Gastrocnemius medialis (tissue), 4 donors: ENCODE data around the gene UBE2S. TPM values are rescaled to one million over a fixed set of nuclear protein-coding genes. Genes with fewer than 3 reads are reported as not detected.

Experiments
- ATAC-seq, 2 donors: fragments of 150-250 bp; one replicate each; pipeline ENCODE4 v1.9.1; 2016
- DNase-seq, 2 donors: peaks; one replicate each; pipeline ENCODE4 v3.0.0-alpha.2; 2019
- H3K27ac ChIP-seq, 4 donors: fragments of 200-600 bp; sonication (generic); 1 replicate in 1 of 4; 2 replicates in 3 of 4; pipeline ENCODE4 v1.5.1; 2016 to 2018; ENCODE audit warnings: mild to moderate bottlenecking in 2 of 4, moderate library complexity in 1 of 4
- H3K27me3 ChIP-seq, 3 donors: fragments of 200-600 bp; sonication (generic) in 2 of 3; 1 replicate in 1 of 3; 2 replicates in 2 of 3; pipeline versions ENCODE4 v1.5.1 to v1.6.0; 2016 to 2019; ENCODE audit warnings: mild to moderate bottlenecking in 1 of 3, moderate library complexity in 1 of 3
- H3K36me3 ChIP-seq, 2 donors: fragments of 200-600 bp; sonication (generic) in 1 of 2; one replicate each; pipeline ENCODE4 v1.5.1; 2017 to 2018
- H3K4me1 ChIP-seq, 2 donors: fragments of 200-600 bp; sonication (generic) in 1 of 2; one replicate each; pipeline ENCODE4 v1.5.1; 2016 to 2017; ENCODE audit warnings: mild to moderate bottlenecking in 2 of 2
- H3K4me3 ChIP-seq, 4 donors: fragments of 200-600 bp; sonication (generic) in 3 of 4; 1 replicate in 1 of 4; 2 replicates in 3 of 4; pipeline ENCODE4 v1.5.1; 2016 to 2019; ENCODE audit warnings: mild to moderate bottlenecking in 2 of 4
- H3K9me3 ChIP-seq, 3 donors: fragments of 200-600 bp; sonication (generic) in 2 of 3; 1 replicate in 1 of 3; 2 replicates in 2 of 3; pipeline ENCODE4 v1.5.1; 2016 to 2019
- POLR2A ChIP-seq, 2 donors: fragments of 450-650 bp; IDR thresholded peaks; one replicate each; pipeline ENCODE4 v1.6.1; 2017; ENCODE audit warnings: antibody characterized with exemption in 2 of 2, mild to moderate bottlenecking in 2 of 2, moderate library complexity in 2 of 2
- in situ Hi-C, 4 donors: fragments of 200-750 bp; cut with MboI; loops; one replicate each; pipeline versions ENCODE4 v1.15.0 to v1.8.0; 2017; ENCODE audit warnings: low sequenced_read_pairs in 4 of 4
- intact Hi-C: fragments of 100-400 bp; cut with DNase I; formaldehyde crosslinking; loops from one replicate; pipeline ENCODE4 v1.15.1; 2023; ENCODE audit warnings: low total_unique reads
- total RNA-seq, 4 donors: library from RNA; depleted of rRNA; stranded (reverse); fragments of >200 nt; gene quantifications; one replicate each; pipeline versions ENCODE4 v1.1.0 to v1.2.3, GENCODE V29; 2016
- TF ChIP-seq, protein P1 (sequence below), 5 experiments: fragments of 450-650 bp in 3 of 5; fragments of 200-600 bp in 2 of 5; sonication (generic) in 2 of 5; IDR thresholded peaks in 4 of 5; conservative IDR thresholded peaks in 1 of 5; 1 replicate in 4 of 5; 2 replicates in 1 of 5; pipeline ENCODE4 v1.5.1; 2016 to 2019; ENCODE audit warnings: antibody characterized with exemption in 5 of 5, mild to moderate bottlenecking in 3 of 5, moderate library complexity in 3 of 5

Gene UBE2S
- total RNA-seq, 4 donors from 2014 or later, result 7.7 to 14.6 (median 13.4) TPM

DNA sequence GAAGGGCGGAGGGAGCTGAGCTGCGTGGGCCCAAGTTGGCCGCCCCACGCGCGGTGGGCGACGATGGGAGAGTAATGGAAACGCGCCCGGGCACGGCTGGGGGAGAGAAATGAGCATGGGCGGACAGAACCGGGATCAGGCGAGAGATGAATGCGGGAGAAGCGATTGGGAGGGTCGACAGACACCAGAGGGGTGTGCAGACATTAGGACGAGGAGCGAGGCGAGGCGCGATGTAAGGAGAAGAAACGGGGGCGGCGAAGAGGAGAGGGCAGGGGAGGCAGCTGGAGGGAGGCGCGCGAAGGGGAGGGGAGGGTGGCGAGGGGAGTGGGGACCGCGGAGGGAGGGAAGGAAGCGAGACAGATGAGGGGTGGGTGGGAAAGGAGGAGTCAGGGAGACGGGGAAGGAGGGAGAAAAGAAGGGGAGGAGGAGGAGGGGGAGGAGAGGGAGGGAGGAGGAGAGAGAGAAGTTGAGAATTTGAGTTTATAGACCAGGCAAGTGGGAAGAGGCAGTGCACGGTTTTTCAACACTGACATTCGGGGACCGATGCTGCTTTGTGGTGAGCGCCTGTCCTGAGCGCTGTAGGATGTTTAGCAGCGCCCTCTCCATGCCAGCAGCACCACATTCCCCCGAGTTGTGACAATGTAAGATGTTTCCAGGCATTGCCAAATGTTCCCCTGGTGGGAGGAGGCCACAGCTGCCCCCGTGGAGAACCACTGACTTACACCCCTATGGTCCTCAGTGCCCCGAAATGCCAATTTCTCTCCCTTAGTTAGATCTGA is 35.6 kb upstream of the UBE2S start, which contains the start of gene SHISA7:
Gene SHISA7, minus strand, starts transcription at position 256 of the 779 bp plus-strand sequence. CDS start 437 bp downstream, outside the sequence.
- H3K4me1 ChIP-seq, result no peaks in the 10 kb centered on the region
- intact Hi-C loops (no loop called here), in situ Hi-C loops (no loop called here)
- no peak for DNase-seq
- H3K27me3 ChIP-seq, result peaks cover 70 to 82% (median 70%) of the 10 kb centered on the region in 3 donors
- TF ChIP-seq, protein P1, sequence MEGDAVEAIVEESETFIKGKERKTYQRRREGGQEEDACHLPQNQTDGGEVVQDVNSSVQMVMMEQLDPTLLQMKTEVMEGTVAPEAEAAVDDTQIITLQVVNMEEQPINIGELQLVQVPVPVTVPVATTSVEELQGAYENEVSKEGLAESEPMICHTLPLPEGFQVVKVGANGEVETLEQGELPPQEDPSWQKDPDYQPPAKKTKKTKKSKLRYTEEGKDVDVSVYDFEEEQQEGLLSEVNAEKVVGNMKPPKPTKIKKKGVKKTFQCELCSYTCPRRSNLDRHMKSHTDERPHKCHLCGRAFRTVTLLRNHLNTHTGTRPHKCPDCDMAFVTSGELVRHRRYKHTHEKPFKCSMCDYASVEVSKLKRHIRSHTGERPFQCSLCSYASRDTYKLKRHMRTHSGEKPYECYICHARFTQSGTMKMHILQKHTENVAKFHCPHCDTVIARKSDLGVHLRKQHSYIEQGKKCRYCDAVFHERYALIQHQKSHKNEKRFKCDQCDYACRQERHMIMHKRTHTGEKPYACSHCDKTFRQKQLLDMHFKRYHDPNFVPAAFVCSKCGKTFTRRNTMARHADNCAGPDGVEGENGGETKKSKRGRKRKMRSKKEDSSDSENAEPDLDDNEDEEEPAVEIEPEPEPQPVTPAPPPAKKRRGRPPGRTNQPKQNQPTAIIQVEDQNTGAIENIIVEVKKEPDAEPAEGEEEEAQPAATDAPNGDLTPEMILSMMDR (IDR thresholded peaks at IDR 0.05 in 4 of 5, conservative IDR thresholded peaks at IDR 0.05 in 1 of 5), result no peak
- TF ChIP-seq POLR2A (IDR thresholded peaks at IDR 0.05), result no peak
- no peaks in the 10 kb centered on the region for H3K36me3 ChIP-seq
- no peaks in the 10 kb centered on the region for H3K9me3 ChIP-seq
- no peak for ATAC-seq
- no peak within 1 kb of the TSS for H3K4me3 ChIP-seq
- no peak within 1 kb of the TSS for H3K27ac ChIP-seq

DNA sequence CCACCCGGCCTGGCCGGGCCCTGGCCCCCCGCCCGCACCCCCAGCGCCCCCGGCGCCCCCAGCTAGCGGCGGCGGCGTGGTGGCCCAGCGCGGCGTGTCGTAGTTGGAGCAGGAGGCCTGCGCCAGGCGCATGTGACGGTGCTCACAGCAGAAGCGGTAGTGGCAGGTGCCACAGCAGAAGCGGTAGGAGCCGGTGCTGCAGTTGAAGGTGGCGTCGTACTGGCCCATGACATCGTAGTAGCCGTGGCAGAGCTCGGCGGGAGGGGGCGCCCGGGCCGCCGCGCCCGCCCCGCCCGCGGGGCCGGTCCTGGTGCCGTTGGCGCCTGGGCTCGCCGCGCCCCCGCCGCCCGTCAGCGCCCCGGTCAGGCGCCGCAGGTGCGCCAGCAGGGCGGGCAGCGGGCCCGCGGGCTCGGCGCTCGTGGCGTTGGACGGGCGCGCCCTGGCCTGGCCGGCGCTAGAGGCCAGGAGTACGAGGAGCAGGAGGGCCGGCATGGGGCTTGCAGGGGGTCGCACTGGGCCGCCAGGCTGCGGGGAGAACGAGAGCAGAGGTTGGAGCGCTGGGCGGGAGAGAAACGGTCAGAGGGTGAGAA is 34.9 kb upstream of the UBE2S start:
- Histone ChIP-seq H3K9me3 (no peaks in the 10 kb centered on the region), H3K27ac (no peak overlapping the region), H3K4me3 (no peak overlapping the region), H3K27me3 (peaks cover 74 to 83% (median 77%) of the 10 kb centered on the region in 3 donors), H3K36me3 (no peaks in the 10 kb centered on the region), H3K4me1 (no peaks in the 10 kb centered on the region)
- intact Hi-C loops, result no loop called here
- no peak for ATAC-seq
- in situ Hi-C loops, result no loop called here
- TF ChIP-seq POLR2A (IDR thresholded peaks at IDR 0.05), result no peak
- TF ChIP-seq, protein P1 (IDR thresholded peaks at IDR 0.05 in 4 of 5, conservative IDR thresholded peaks at IDR 0.05 in 1 of 5), result no peak
- DNase-seq, result no peak

DNA sequence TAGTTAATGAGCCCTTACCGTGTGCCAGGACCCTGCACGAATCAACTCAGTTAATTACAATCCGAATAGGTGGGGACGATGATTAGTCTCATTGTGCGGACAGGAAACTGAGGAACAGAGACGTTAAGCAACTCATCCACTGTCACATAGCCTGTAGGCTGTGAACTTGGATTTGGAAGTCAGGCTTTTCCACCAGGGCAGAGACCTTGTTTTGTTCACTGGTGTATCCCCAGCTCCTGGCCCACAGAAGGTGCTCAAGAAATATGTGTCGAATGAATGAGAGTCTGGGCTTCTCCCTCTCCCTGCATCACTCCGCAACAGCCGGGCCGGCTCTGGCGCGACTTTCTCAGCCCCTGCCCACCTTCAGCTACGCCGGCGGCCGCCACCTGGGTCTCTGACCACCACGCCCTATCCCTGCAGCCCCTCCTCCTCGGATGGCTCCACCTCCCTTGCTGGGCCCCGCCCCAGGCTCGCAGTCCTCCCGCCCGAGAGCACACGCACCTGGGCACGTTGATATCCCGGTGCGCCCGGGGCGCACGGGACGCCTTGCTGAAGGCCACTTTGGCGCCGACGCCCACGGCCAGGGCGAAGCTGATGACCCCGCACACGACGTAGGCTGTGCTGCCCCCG is 34.2 kb upstream of the UBE2S start:
- H3K27ac ChIP-seq, result no peak overlapping the region
- in situ Hi-C loops (no loop called here), intact Hi-C loops (no loop called here)
- peaks cover 69 to 81% (median 80%) of the 10 kb centered on the region in 3 donors for H3K27me3 ChIP-seq
- no peak overlapping the region for H3K4me3 ChIP-seq
- DNase-seq, result no peak
- TF ChIP-seq, protein P1 (IDR thresholded peaks at IDR 0.05 in 4 of 5, conservative IDR thresholded peaks at IDR 0.05 in 1 of 5), result no peak
- no peak for TF ChIP-seq POLR2A (IDR thresholded peaks at IDR 0.05)
- no peaks in the 10 kb centered on the region for H3K4me1 ChIP-seq
- no peak for ATAC-seq
- H3K36me3 ChIP-seq, result no peaks in the 10 kb centered on the region
- no peaks in the 10 kb centered on the region for H3K9me3 ChIP-seq

DNA sequence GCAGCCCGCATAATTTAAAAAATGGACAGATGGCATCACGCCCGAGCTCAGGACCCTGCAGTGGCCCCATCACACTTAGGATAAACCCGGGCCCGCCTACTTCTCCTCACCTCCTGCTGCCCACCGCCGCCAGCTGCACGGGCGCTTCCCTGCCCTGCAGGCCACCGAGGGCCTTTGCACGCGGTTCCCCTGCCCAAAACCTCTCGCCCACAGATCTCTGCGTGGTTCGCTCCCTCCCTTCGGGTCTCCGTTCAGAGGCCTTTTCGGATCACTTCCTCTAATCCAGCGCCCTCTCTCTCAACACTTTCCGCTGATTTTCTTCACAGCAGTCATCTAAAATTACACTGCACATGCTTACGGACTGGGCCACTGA is 33.7 kb upstream of the UBE2S start:
- ATAC-seq, result no peak
- intact Hi-C loops, result no loop called here
- H3K27me3 ChIP-seq, result peaks cover 71 to 81% (median 75%) of the 10 kb centered on the region in 3 donors

More for the DNA sequence above, 33.7 kb upstream of the UBE2S start:
- H3K27ac ChIP-seq, result no peak overlapping the region
- no peak for DNase-seq
- H3K9me3 ChIP-seq, result no peaks in the 10 kb centered on the region
- TF ChIP-seq, protein P1 (IDR thresholded peaks at IDR 0.05 in 4 of 5, conservative IDR thresholded peaks at IDR 0.05 in 1 of 5), result no peak
- TF ChIP-seq POLR2A (IDR thresholded peaks at IDR 0.05), result no peak
- H3K4me1 ChIP-seq, result no peaks in the 10 kb centered on the region
- no peaks in the 10 kb centered on the region for H3K36me3 ChIP-seq
- no peak overlapping the region for H3K4me3 ChIP-seq
- in situ Hi-C loops, result no loop called here
